ENCODE results near the gene SLC8A3.
A peak's percentile ranks its signal among the peaks of the same experiment; 100 is the strongest.

The SLC8A3 gene

GRCh38 chr14:70183991-70184390 lies 4.8 kb downstream of the SLC8A3 start:
- DNase-seq (ENCODE audit: low read depth), result no peak
- TF ChIP-seq MYC (IDR thresholded peaks at IDR 0.05; ENCODE audit: low read depth, low read length) (no peak), MAX (IDR thresholded peaks at IDR 0.05; ENCODE audit: low read depth, low read length) (no peak), CTCF (IDR thresholded peaks at IDR 0.05; ENCODE audit: low read depth, low read length) (no peak), POLR2A (IDR thresholded peaks at IDR 0.05; ENCODE audit: extremely low read depth, insufficient read length) (no peak)
- H3K4me3 ChIP-seq (ENCODE audit: low read depth, low read length), result no peak overlapping the region

GRCh38 chr14:70181276-70181675 lies 7.5 kb downstream of the SLC8A3 start:
- TF ChIP-seq POLR2A (IDR thresholded peaks at IDR 0.05; ENCODE audit: extremely low read depth, insufficient read length), result no peak
- no peak for TF ChIP-seq MYC (IDR thresholded peaks at IDR 0.05; ENCODE audit: low read depth, low read length)
- no peak for TF ChIP-seq CTCF (IDR thresholded peaks at IDR 0.05; ENCODE audit: low read depth, low read length)
- no peak for TF ChIP-seq MAX (IDR thresholded peaks at IDR 0.05; ENCODE audit: low read depth, low read length)
- H3K4me3 ChIP-seq (ENCODE audit: low read depth, low read length), result no peak overlapping the region
- no peak for DNase-seq (ENCODE audit: low read depth)

GRCh38 chr14:70180718-70181117 lies 8.0 kb downstream of the SLC8A3 start:
- TF ChIP-seq CTCF (IDR thresholded peaks at IDR 0.05; ENCODE audit: low read depth, low read length) (no peak), MYC (IDR thresholded peaks at IDR 0.05; ENCODE audit: low read depth, low read length) (no peak), POLR2A (IDR thresholded peaks at IDR 0.05; ENCODE audit: extremely low read depth, insufficient read length) (no peak), MAX (IDR thresholded peaks at IDR 0.05; ENCODE audit: low read depth, low read length) (no peak)
- DNase-seq (ENCODE audit: low read depth), result no peak
- no peak overlapping the region for H3K4me3 ChIP-seq (ENCODE audit: low read depth, low read length)

GRCh38 chr14:70177081-70177800 lies 11.5 kb downstream of the SLC8A3 start:
- no peak for TF ChIP-seq MYC (IDR thresholded peaks at IDR 0.05; ENCODE audit: low read depth, low read length)
- DNase-seq (ENCODE audit: low read depth), result no peak
- H3K4me3 ChIP-seq (ENCODE audit: low read depth, low read length), result no peak overlapping the region

GRCh38 chr14:70173569-70173968 lies 15.2 kb downstream of the SLC8A3 start:
- H3K4me3 ChIP-seq (ENCODE audit: low read depth, low read length), result no peak overlapping the region
- DNase-seq (ENCODE audit: low read depth), result no peak
- TF ChIP-seq CTCF (IDR thresholded peaks at IDR 0.05; ENCODE audit: low read depth, low read length) (no peak), POLR2A (IDR thresholded peaks at IDR 0.05; ENCODE audit: extremely low read depth, insufficient read length) (no peak), MAX (IDR thresholded peaks at IDR 0.05; ENCODE audit: low read depth, low read length) (no peak), MYC (IDR thresholded peaks at IDR 0.05; ENCODE audit: low read depth, low read length) (no peak)

- H3K4me3 ChIP-seq (ENCODE audit: low read depth, low read length), result no peak overlapping the region
- TF ChIP-seq MYC (IDR thresholded peaks at IDR 0.05; ENCODE audit: low read depth, low read length), result no peak
- TF ChIP-seq POLR2A (IDR thresholded peaks at IDR 0.05; ENCODE audit: extremely low read depth, insufficient read length), result no peak
- no peak for TF ChIP-seq CTCF (IDR thresholded peaks at IDR 0.05; ENCODE audit: low read depth, low read length)
- no peak for TF ChIP-seq MAX (IDR thresholded peaks at IDR 0.05; ENCODE audit: low read depth, low read length)
- peak; percentile 8 for DNase-seq (ENCODE audit: low read depth)
Measured at GRCh38 chr14:70171726-70172125, 17.0 kb downstream of the SLC8A3 start.
